Effector memory CD8-positive, alpha-beta T cell (primary cell): ENCODE measurements around the gene MRC1.

Experiments
- ATAC-seq: fragments of 150-1000 bp; cut with Tn5 transposase; replicated peaks from 2 replicates; pipeline ENCODE4 v1.10.0; 2021; ENCODE audit warnings: mild to moderate bottlenecking, moderate library complexity
- DNase-seq, 3 experiments: peaks; one replicate each; pipeline ENCODE4 v3.0.0; 2021
- H3K27ac Mint-ChIP-seq, 2 donors: one replicate each; pipeline ENCODE4 v1.8.0; 2022; ENCODE audit warnings: mild to moderate bottlenecking in 2 of 2, mixed read lengths in 2 of 2, moderate library complexity in 2 of 2
- H3K27me3 Mint-ChIP-seq, 2 donors: one replicate each; pipeline ENCODE4 v1.8.0; 2022; ENCODE audit warnings: mixed read lengths in 2 of 2
- H3K36me3 Mint-ChIP-seq: one replicate; pipeline ENCODE4 v1.8.0; 2022; ENCODE audit warnings: mild to moderate bottlenecking, moderate library complexity, mixed read lengths; ENCODE audit not compliant: insufficient read depth
- H3K4me1 Mint-ChIP-seq, 2 donors: one replicate each; pipeline ENCODE4 v1.8.0; 2022; ENCODE audit warnings: low read depth in 2 of 2, mixed read lengths in 2 of 2
- H3K4me3 Mint-ChIP-seq, 2 donors: one replicate each; pipeline ENCODE4 v1.8.0; 2022; ENCODE audit warnings: mild to moderate bottlenecking in 2 of 2, mixed read lengths in 2 of 2, moderate library complexity in 2 of 2
- H3K9me3 Mint-ChIP-seq, 2 donors: one replicate each; pipeline ENCODE4 v1.8.0; 2022; ENCODE audit warnings: mixed read lengths in 2 of 2

The MRC1 gene

GRCh38 chr10:17805921-17806577 lies 3.1 kb upstream of the MRC1 start:
- Mint-ChIP-seq H3K4me3 (no peak overlapping the region), H3K27me3 (peaks cover 19 to 31% of the 10 kb centered on the region in 2 donors), H3K9me3 (no peaks in the 10 kb centered on the region), H3K4me1 (peaks cover 0 to 6% of the 10 kb centered on the region in 2 donors), H3K36me3 (peaks cover 2% of the 10 kb centered on the region), H3K27ac (no peak overlapping the region)
- ATAC-seq (no peak), DNase-seq (no peak)

- no peak overlapping the region for H3K27ac Mint-ChIP-seq
- DNase-seq (no peak), ATAC-seq (no peak)
- no peaks in the 10 kb centered on the region for H3K36me3 Mint-ChIP-seq
- H3K4me3 Mint-ChIP-seq: no peak overlapping the region
- no peaks in the 10 kb centered on the region for H3K9me3 Mint-ChIP-seq
- H3K4me1 Mint-ChIP-seq: peaks cover 0 to 6% of the 10 kb centered on the region in 2 donors
- peaks cover 35 to 70% of the 10 kb centered on the region in 2 donors for H3K27me3 Mint-ChIP-seq
Observed at GRCh38 chr10:17811146-17811865, 2.2 kb downstream of the MRC1 start.

GRCh38 chr10:17814973-17815372 lies 5.8 kb downstream of the MRC1 start:
- Mint-ChIP-seq H3K4me3 (no peak overlapping the region), H3K27me3 (peaks cover 41 to 50% of the 10 kb centered on the region in 2 donors), H3K4me1 (peaks cover 0 to under 1% of the 10 kb centered on the region in 2 donors), H3K27ac (no peak overlapping the region), H3K9me3 (no peaks in the 10 kb centered on the region), H3K36me3 (no peaks in the 10 kb centered on the region)
- DNase-seq (no peak), ATAC-seq (no peak)

- H3K27ac Mint-ChIP-seq: no peak overlapping the region
- no peaks in the 10 kb centered on the region for H3K9me3 Mint-ChIP-seq
- DNase-seq: no peak
- peaks cover 38 to 41% of the 10 kb centered on the region in 2 donors for H3K27me3 Mint-ChIP-seq
- no peaks in the 10 kb centered on the region for H3K36me3 Mint-ChIP-seq
- ATAC-seq: no peak
- H3K4me3 Mint-ChIP-seq: no peak overlapping the region
- H3K4me1 Mint-ChIP-seq: no peaks in the 10 kb centered on the region
Observed at GRCh38 chr10:17816199-17816598, 7.1 kb downstream of the MRC1 start.

- H3K36me3 Mint-ChIP-seq: no peaks in the 10 kb centered on the region
- ATAC-seq (no peak), DNase-seq (no peak)
- no peaks in the 10 kb centered on the region for H3K9me3 Mint-ChIP-seq
- H3K27ac Mint-ChIP-seq: no peak overlapping the region
- H3K4me1 Mint-ChIP-seq: no peaks in the 10 kb centered on the region
- H3K4me3 Mint-ChIP-seq: no peak overlapping the region
- H3K27me3 Mint-ChIP-seq: peaks cover 27 to 34% of the 10 kb centered on the region in 2 donors
Observed at GRCh38 chr10:17817316-17817715, 8.2 kb downstream of the MRC1 start.

GRCh38 chr10:17817790-17818189 lies 8.6 kb downstream of the MRC1 start:
- Mint-ChIP-seq H3K27ac (no peak overlapping the region), H3K4me1 (no peaks in the 10 kb centered on the region), H3K4me3 (no peak overlapping the region), H3K27me3 (peaks cover 24 to 39% of the 10 kb centered on the region in 2 donors), H3K9me3 (no peaks in the 10 kb centered on the region), H3K36me3 (no peaks in the 10 kb centered on the region)
- no peak for DNase-seq
- no peak for ATAC-seq

- no peak overlapping the region for H3K27ac Mint-ChIP-seq
- H3K36me3 Mint-ChIP-seq: no peaks in the 10 kb centered on the region
- H3K4me1 Mint-ChIP-seq: no peaks in the 10 kb centered on the region
- H3K4me3 Mint-ChIP-seq: no peak overlapping the region
- H3K9me3 Mint-ChIP-seq: no peaks in the 10 kb centered on the region
- no peak for ATAC-seq
- peaks cover 25 to 50% of the 10 kb centered on the region in 2 donors for H3K27me3 Mint-ChIP-seq
- DNase-seq: no peak
Observed at GRCh38 chr10:17819836-17820235, 10.7 kb downstream of the MRC1 start.

- Mint-ChIP-seq H3K9me3 (no peaks in the 10 kb centered on the region), H3K4me1 (no peaks in the 10 kb centered on the region), H3K27ac (no peak overlapping the region), H3K4me3 (no peak overlapping the region), H3K36me3 (no peaks in the 10 kb centered on the region), H3K27me3 (peaks cover 21 to 50% of the 10 kb centered on the region in 2 donors)
- DNase-seq (no peak), ATAC-seq (no peak)
Observed at GRCh38 chr10:17820943-17821342, 11.8 kb downstream of the MRC1 start.

GRCh38 chr10:17821893-17822292 lies 12.7 kb downstream of the MRC1 start:
- Mint-ChIP-seq H3K27me3 (peaks cover 18 to 54% of the 10 kb centered on the region in 2 donors), H3K4me1 (no peaks in the 10 kb centered on the region), H3K4me3 (no peak overlapping the region), H3K9me3 (no peaks in the 10 kb centered on the region), H3K36me3 (no peaks in the 10 kb centered on the region), H3K27ac (no peak overlapping the region)
- no peak for DNase-seq
- ATAC-seq: no peak

- no peaks in the 10 kb centered on the region for H3K9me3 Mint-ChIP-seq
- ATAC-seq (no peak), DNase-seq (no peak)
- no peak overlapping the region for H3K4me3 Mint-ChIP-seq
- no peak overlapping the region for H3K27ac Mint-ChIP-seq
- H3K27me3 Mint-ChIP-seq: peaks cover 36 to 39% of the 10 kb centered on the region in 2 donors
- H3K4me1 Mint-ChIP-seq: no peaks in the 10 kb centered on the region
- no peaks in the 10 kb centered on the region for H3K36me3 Mint-ChIP-seq
Observed at GRCh38 chr10:17831341-17831740, 22.2 kb downstream of the MRC1 start.

GRCh38 chr10:17831896-17832295 lies 22.7 kb downstream of the MRC1 start:
- Mint-ChIP-seq H3K4me1 (no peaks in the 10 kb centered on the region), H3K4me3 (no peak overlapping the region), H3K36me3 (no peaks in the 10 kb centered on the region), H3K27me3 (peaks cover 38 to 44% of the 10 kb centered on the region in 2 donors), H3K9me3 (no peaks in the 10 kb centered on the region), H3K27ac (no peak overlapping the region)
- DNase-seq (no peak), ATAC-seq (no peak)

- DNase-seq: no peak
- no peak for ATAC-seq
- no peak overlapping the region for H3K4me3 Mint-ChIP-seq
- H3K4me1 Mint-ChIP-seq: no peaks in the 10 kb centered on the region
- no peak overlapping the region for H3K27ac Mint-ChIP-seq
- no peaks in the 10 kb centered on the region for H3K9me3 Mint-ChIP-seq
- H3K36me3 Mint-ChIP-seq: no peaks in the 10 kb centered on the region
- peaks cover 35 to 46% of the 10 kb centered on the region in 2 donors for H3K27me3 Mint-ChIP-seq
Observed at GRCh38 chr10:17833656-17834055, 24.5 kb downstream of the MRC1 start.

GRCh38 chr10:17835688-17836087 lies 26.5 kb downstream of the MRC1 start:
- no peaks in the 10 kb centered on the region for H3K9me3 Mint-ChIP-seq
- ATAC-seq: no peak
- no peak for DNase-seq
- no peaks in the 10 kb centered on the region for H3K4me1 Mint-ChIP-seq
- no peak overlapping the region for H3K4me3 Mint-ChIP-seq
- H3K27me3 Mint-ChIP-seq: peaks cover 26 to 37% of the 10 kb centered on the region in 2 donors
- H3K27ac Mint-ChIP-seq: no peak overlapping the region
- H3K36me3 Mint-ChIP-seq: no peaks in the 10 kb centered on the region

- no peaks in the 10 kb centered on the region for H3K9me3 Mint-ChIP-seq
- H3K4me3 Mint-ChIP-seq: no peak overlapping the region
- peaks cover 26 to 37% of the 10 kb centered on the region in 2 donors for H3K27me3 Mint-ChIP-seq
- DNase-seq: no peak
- H3K36me3 Mint-ChIP-seq: no peaks in the 10 kb centered on the region
- ATAC-seq: no peak
- H3K27ac Mint-ChIP-seq: no peak overlapping the region
- no peaks in the 10 kb centered on the region for H3K4me1 Mint-ChIP-seq
Observed at GRCh38 chr10:17836942-17837341, 27.8 kb downstream of the MRC1 start.
